Stimulated activated CD4-positive, alpha-beta T cell treated with anti-CD3 and anti-CD28 coated beads, Interleukin-2, amount 100 ng/mL, for 48 hours (primary cell): ENCODE data around the gene MAP2K3.

Experiments
- DNase-seq, 2 donors: peaks; one replicate each; pipeline ENCODE4 v3.0.0-alpha.2; 2020

MAP2K3 gene

DNA sequence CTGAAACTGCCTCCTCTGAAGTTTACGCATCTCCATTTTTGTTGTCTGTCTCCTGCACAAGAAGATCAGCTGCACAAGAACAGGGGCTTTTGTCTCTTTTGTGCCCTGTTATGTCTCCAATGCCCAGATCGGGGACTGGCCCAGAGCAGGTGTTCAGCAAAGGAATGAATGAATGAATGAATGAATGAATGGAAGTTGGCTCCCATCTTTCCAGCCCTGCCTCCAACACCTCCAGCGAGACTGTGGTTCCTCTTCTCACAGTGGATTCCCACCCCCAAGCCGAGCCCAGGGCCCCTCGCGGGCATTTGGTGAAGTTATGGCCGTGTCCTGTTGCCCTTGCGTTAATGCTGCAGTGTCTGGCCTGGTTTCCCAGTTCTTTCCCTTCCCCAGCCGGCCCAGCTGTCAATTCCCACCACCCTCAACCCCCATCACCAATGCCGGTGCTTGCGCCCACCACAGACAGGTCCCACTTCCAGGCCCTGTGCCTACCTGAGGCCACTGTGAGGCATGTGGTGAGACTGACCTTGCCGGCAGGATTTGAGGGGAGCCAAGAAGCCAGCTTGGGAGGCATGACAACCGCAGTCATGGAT, 70.4 kb downstream of the MAP2K3 start:
- no peak for DNase-seq

DNA sequence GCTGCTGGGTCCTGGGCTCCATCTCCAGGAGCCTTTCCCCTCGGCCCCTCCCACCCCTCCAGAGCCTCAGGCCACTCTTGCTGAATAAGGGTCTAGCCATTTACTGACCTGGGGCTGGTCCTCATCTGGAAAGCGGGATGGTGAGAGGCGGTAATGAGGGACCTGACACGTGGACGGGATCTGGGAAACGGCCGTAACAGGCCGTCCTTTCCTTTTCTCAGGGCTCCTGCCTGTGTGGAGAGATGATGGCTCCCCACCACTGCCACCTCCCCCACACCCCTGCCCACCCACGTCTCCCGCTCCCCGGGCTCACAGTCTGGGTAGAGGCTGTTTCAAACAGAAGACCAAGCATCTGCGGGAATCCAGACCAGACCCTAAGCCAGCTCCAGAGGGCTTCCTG, 71.1 kb downstream of the MAP2K3 start:
- no peak for DNase-seq

DNA sequence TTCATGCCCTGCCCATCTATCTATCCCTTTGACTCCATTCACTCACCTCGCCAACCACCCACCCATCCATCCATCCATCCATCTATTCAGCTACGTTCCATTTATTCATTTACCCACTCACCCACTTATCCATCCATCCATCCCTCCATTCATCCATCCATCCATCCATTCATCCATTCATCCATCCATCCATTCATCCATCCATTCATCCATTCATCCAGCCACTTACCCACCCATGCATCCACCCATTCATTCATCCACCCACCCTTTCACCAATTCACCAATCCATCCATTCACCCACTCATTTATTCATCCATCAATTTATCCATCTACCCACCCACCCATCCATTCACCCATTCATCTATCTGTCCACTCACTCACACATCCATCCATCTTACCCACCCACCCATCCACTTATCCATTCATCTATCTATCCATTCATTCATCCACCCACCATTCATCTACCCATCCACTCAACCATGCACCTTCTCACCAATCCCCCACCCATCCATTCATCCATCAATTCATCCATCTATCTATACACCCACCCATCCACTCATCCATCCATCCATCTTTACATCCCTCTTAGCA, 72.1 kb downstream of the MAP2K3 start:
- DNase-seq: no peak

DNA sequence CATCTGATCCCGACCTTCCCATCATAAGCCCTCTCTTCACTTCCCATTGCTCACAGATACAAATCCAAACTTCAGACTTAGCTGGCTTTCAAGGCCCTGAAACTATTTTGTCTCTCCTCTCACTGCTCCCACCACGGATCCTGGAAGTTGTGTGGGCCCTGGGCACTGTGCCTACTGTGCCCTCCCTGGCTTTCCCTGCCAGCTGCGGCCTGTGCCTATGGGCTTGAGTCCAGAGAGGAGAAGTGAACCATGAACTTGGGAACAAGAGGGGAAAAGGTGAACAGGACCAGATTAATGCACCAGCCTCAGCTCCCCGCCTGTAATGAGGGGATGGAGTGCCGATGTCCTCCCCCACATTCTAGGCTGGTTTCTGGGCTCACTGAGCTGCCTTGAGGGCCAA, 72.8 kb downstream of the MAP2K3 start:
- DNase-seq: no peak

DNA sequence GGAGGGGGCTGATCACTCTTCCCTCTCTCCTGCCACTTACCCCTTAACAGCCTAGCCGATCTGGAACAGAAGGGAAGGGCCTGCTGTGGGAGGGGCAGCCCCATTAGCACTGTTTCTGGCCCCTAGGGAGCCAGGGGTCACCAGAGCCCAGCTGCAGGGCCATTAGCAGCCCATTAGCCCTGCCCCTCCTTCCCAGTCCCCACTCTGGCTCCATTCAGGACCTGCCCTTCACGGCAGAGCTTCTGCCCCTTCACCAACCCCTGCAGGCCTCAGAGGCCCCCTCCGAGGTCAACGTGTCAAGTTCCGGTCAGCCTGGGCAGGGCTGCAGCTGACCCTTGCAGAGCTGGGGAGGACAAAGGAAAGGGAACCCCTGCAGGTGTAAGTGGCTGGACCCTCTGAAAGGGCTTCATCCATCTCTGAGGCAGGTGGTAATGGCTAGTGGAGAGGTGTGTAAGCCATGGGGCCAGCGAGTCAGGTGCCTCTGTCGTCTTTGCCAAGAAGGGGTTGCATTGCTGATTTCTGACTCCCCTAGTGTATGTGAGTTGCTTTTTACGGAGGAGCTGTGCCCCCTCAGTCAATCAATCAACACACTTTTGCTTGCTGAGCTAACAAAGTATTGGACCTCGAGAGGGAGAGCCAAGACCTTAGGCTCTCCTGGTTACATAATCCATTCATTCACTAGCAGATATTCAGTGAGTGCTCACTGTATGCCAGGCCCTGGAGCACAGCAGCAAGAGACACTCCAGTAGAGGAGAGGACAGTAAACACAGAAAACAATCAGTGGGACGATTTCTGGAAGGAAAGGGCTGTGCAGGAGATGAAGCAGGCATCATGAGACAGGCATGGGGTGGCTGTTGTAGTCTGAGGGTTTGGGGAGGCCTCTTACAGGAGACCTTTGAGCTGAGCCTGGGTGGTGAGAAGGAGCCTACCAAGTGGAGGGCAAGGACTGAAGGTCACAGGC, 73.5 kb downstream of the MAP2K3 start:
- DNase-seq: no peak

DNA sequence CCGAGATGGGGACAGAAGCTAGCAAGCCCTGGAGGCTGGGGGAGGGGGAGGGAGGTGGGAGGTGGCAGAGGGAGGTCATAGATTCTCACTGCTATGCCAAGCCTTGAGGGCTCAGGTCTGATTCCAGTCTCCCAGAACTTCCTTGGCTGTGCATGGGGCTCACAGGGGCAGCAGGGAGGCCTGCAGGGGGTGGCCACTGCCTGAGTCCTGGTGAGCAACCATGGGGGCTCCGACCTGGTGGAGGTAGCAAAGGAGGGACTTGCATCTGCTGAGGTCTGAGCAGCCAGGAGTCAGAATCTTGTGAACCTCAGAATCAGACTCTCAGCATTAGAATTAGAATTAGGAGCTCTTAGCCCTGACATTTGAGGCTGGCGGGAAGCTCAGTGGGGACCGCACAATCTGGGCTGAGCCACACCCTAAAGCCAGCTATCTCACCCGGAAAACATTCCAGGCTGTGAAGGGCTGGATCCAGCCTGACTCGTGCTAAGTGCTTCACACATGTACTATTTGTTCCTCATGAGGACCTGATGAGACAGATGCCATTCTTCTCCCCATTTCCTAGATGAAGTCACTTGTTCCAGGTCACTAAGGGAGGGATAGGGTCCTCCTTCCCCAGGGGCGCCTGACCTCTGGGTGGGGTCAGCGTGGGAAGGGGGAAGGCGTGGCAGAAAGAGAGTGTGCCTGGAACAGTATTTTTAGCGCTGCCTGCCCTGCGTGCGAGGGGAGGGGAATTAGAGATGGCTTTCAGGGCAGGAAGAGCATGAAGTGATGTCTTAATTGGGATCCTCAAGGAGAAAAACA, 74.4 kb downstream of the MAP2K3 start:
- no peak for DNase-seq

DNA sequence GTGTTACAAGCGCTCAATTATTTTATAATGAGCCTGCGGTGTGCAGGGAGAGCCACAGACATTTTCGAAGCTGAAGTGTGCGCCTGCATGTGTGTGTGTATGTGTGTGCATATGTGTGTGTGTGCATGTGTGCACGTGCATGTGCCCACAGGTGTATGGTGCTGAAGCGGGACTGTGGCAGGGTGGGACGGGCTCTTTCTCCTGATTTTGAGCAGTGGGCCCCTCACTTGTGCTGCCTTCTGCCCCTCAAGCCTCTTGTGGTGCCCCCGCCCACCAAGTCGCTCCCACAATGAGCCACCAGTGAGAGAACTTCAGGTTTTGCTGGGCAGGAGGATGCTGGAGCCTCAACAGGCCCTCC, 75.0 kb downstream of the MAP2K3 start:
- DNase-seq: no peak

DNA sequence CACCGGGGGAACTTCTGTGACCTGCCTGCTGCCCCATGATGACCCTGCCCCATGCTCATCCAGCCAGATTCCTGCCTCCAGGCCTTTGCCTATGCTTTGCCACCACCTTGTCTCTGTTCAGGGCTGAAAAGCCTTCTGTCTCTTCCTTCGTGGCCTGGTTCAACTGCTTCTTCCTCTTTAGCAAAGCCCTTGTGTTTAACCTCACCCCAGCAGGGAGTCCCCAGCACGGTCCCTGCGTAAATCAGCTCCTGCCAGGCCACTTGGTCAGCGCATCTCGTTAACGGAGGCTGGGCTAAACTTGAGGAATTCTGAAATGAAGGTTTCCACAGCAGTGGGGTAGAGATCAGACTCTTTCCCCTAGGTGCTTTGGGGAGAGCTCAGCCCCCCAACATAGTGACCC, 75.5 kb downstream of the MAP2K3 start:
- no peak for DNase-seq

DNA sequence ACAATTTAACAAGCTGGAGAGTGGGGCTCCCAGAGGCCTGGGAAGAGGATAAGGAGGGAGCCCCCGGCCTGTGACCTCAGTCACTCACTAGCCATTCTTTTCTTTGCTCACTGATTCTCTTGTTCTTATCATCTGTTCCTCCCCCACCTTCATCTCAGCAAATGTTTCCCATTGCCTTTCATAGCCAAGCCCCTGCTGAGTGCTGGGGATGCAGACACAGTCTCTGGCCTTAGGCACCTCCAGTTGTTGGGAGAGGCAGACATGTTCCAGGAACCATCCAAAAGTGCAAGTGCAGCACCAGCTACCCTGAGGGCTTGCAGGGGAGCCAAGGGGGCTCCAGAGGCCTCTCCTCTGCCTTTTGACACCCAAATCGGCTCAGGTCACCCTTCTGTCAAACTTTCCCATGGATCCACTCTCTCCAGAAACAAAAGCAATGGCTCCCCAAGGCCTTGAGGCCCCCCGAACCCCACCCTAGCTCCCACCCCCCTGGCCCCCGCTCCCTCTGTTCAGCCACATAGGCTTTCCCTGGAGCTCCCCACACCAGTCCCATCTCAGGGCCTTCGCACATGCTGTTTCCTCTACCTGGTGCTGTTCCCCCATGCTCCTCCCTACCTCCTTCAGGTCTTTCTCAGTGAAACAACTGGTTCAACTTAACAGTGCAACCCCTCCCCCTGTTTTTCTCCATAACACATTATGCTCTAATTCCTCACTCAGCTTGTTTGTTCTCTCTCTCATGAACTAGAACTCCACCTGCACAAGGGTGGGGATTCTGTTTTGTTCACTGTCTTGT, 76.7 kb downstream of the MAP2K3 start:
- DNase-seq: no peak

DNA sequence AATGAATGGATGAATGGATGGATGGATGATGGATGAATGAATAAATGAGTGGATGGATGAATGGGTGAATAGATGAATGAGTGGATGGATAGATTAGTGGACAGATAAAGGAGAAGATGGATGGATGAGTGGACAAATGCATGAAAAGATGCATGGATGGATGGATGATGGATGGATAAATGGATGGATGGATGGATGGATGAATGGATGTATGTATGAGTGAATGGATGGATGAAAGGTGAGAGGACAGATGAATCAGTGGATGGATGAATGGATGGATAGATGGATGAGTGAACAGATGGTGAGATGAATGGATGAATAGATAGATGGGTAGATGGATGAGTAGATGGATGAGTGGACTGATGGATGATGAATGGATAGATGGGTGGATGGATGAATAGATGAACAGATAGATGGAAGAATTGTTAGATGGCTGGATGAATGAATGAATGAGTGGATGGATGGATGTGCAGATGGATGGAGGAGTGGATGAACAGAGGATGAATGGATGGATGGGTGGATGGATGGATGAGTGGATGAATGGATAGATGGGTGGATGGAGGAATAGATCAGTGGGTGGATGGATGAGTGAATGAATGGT, 77.9 kb downstream of the MAP2K3 start:
- DNase-seq: no peak

DNA sequence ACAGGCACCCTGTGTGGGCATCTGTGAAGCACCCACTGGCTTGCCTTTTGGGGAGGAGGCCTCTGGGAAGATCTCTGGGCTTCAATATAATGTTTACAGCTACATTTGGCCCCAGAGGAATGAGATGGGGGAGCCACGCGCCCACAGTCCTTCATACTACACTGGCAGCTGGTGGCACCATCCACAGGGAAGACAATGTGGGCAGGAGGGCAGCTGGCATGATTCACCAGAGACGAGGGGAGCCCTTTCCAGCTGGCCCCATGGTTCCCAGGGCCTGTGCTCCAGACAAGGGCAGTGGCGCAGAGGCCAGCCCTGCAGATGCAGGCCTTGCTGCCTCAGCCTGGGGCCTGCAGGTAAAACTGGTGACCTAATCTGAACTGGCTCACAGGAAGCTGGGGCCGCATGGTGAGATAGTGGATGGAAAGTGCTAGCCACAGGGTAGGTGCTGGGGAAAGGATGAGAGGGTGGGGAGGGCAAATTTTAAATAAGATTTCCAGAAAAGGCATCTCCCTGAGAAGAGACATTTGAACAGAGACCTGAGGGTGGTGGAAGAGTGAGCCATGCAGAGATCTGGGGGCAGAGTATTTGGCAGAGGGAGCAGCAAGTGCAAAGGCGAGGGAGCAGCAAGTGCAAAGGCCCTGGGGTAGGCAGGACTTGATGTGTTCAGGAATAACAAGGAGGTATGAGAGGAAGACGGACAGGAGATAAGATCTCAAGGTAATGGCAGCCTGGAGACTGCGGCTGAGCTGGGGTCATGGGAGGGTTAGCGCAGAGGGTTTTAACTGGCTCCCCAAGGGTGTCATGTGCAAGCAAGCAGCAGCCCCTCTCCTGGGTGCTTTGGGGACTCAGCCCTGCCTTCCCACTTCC, 79.5 kb downstream of the MAP2K3 start:
- DNase-seq: no peak
